Esophagus squamous epithelium (tissue), 5 donors: Measurements from ENCODE around the gene FCGR2B. TPM values are rescaled to one million over a fixed set of nuclear protein-coding genes. Genes with fewer than 3 reads are reported as not detected.
"Not testable (repeated sequence)": the region's sequence is repeated elsewhere in the genome, so short reads cannot be mapped to it uniquely, and the experiment has no call there.

Experiments used
- DNase-seq: peaks from one replicate; lab custom pipeline; 2025; lab: John Stamatoyannopoulos, UW
- H3K27ac ChIP-seq, 4 donors: fragments of 200-600 bp; sonication (generic); one replicate each; pipeline ENCODE4 v1.5.1; 2016 to 2019; ENCODE audit warnings: mild to moderate bottlenecking in 1 of 4
- H3K27me3 ChIP-seq, 4 donors: fragments of 200-600 bp; sonication (generic); 1 replicate in 3 of 4; 2 replicates in 1 of 4; pipeline versions ENCODE4 v1.5.1 to v1.6.0; 2017 to 2021; ENCODE audit warnings: antibody characterized with exemption in 1 of 4
- H3K36me3 ChIP-seq, 3 donors: fragments of 200-600 bp; sonication (generic); one replicate each; pipeline ENCODE4 v1.5.1; 2016 to 2019
- H3K4me1 ChIP-seq, 3 donors: fragments of 200-600 bp; sonication (generic); one replicate each; pipeline ENCODE4 v1.5.1; 2017 to 2019
- H3K4me3 ChIP-seq, 4 donors: fragments of 200-600 bp; sonication (generic); 1 replicate in 3 of 4; 2 replicates in 1 of 4; pipeline ENCODE4 v1.5.1; 2016 to 2019; ENCODE audit warnings: mild to moderate bottlenecking in 2 of 4, moderate library complexity in 1 of 4
- H3K9me3 ChIP-seq, 3 donors: fragments of 200-600 bp; sonication (generic); one replicate each; pipeline ENCODE4 v1.5.1; 2016 to 2019
- POLR2A ChIP-seq, 4 donors: fragments of 450-650 bp; IDR thresholded peaks; one replicate each; pipeline ENCODE4 v1.6.1; 2017; ENCODE audit warnings: antibody characterized with exemption in 4 of 4, mild to moderate bottlenecking in 4 of 4, moderate library complexity in 3 of 4
- WGBS, 2 donors: methylation state at CpG; one replicate each; pipeline ENCODE4 v1.1.5; 2018; 5-methylcytosine and 5-hydroxymethylcytosine counted together
- intact Hi-C: fragments of 100-400 bp; cut with DNase I; formaldehyde crosslinking; loops from one replicate; pipeline ENCODE4 v1.15.0; 2022
- total RNA-seq, 4 donors: library from RNA; depleted of rRNA; stranded (reverse); fragments of >200 nt; gene quantifications; one replicate each; pipeline ENCODE4 v1.1.0, GENCODE V29; 2016
- TF ChIP-seq, protein P1 (sequence below), 6 experiments: fragments of 450-650 bp in 4 of 6; fragments of 200-600 bp in 2 of 6; sonication (generic) in 2 of 6; IDR thresholded peaks; one replicate each; pipeline ENCODE4 v1.5.1; 2016 to 2019; ENCODE audit warnings: antibody characterized with exemption in 6 of 6, mild to moderate bottlenecking in 4 of 6, moderate library complexity in 4 of 6
- donor health status: DM: yes; HTN: yes; CAD: no.

FCGR2B gene
- total RNA-seq, 4 donors from 2014 or later = 1.1 to 25.2 (median 7.4) TPM

DNA sequence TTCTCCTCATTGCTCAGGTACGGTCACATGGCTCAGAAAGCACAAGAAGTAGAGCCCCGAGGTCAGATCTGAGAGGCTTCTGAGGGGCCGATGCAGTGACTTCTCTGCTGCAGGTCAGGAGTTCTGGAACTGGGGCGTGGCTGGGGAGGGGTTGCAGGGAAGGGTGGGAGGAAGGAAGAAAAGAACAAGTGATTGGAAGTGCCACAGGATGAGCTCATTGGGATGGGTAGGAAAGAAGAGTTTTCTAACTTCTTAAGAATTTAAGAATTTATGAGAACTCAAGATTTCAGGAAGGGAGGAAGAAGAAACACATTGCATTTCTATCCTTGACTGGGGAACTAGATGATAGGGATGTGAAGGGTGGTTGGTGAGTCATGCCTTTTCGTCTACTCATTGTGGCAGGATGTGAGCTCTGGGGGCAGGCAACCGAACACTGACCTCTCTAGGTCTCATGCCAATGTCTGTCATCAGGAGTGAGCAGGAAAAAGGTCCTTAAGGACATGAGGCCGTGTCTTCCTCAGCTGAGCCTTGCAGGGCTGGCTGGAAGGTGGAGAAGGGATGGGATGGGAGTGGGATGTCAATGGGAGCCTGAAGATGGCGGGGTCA, 58.9 kb downstream of the FCGR2B start:
- no peak overlapping the region for H3K27ac ChIP-seq
- no peak for TF ChIP-seq POLR2A (IDR thresholded peaks at IDR 0.05)
- TF ChIP-seq, protein P1, sequence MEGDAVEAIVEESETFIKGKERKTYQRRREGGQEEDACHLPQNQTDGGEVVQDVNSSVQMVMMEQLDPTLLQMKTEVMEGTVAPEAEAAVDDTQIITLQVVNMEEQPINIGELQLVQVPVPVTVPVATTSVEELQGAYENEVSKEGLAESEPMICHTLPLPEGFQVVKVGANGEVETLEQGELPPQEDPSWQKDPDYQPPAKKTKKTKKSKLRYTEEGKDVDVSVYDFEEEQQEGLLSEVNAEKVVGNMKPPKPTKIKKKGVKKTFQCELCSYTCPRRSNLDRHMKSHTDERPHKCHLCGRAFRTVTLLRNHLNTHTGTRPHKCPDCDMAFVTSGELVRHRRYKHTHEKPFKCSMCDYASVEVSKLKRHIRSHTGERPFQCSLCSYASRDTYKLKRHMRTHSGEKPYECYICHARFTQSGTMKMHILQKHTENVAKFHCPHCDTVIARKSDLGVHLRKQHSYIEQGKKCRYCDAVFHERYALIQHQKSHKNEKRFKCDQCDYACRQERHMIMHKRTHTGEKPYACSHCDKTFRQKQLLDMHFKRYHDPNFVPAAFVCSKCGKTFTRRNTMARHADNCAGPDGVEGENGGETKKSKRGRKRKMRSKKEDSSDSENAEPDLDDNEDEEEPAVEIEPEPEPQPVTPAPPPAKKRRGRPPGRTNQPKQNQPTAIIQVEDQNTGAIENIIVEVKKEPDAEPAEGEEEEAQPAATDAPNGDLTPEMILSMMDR (IDR thresholded peaks at IDR 0.05) = no peak
- intact Hi-C loops = no loop called here
- H3K4me3 ChIP-seq = no peak overlapping the region
- peaks cover 0 to 24% (median 0%) of the 10 kb centered on the region in 4 donors for H3K27me3 ChIP-seq
- WGBS, 2 donors = 48 to 54% methylated on average over 8 of the region's 8 CpGs
- no peak for DNase-seq
- H3K4me1 ChIP-seq = peaks cover 5 to 15% (median 5%) of the 10 kb centered on the region in 3 donors
- H3K9me3 ChIP-seq = no peaks in the 10 kb centered on the region
- H3K36me3 ChIP-seq = no peaks in the 10 kb centered on the region

DNA sequence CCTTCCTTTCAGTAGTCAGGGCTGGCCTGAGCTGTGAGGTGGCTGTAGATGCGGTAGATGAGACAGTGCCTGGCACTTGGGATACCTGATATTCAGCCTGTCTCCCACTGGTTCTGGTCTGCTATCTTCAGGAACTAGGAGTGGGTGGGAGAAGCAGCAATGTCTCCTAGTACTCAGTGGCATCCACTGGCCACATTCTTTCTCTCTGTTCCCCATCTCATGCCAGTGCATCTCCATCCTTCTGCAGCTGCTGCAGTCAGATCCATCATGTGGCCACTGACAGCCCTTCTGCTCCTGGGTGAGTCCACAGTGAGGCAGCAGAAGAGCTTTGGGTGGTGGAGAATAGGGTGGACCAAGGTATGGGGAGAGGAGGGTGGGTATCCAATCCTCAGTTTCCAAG, 59.5 kb downstream of the FCGR2B start:
- Histone ChIP-seq H3K4me3 (no peak overlapping the region), H3K27ac (no peak overlapping the region), H3K9me3 (no peaks in the 10 kb centered on the region), H3K36me3 (no peaks in the 10 kb centered on the region), H3K27me3 (peaks cover 0 to 24% (median 0%) of the 10 kb centered on the region in 4 donors), H3K4me1 (peaks cover 5 to 19% (median 5%) of the 10 kb centered on the region in 3 donors)
- intact Hi-C loops = no loop called here
- TF ChIP-seq, protein P1 (IDR thresholded peaks at IDR 0.05) = no peak
- no peak for TF ChIP-seq POLR2A (IDR thresholded peaks at IDR 0.05)
- no CpG with 5 or more reads among the region's 1 CpG for WGBS, 2 donors
- no peak for DNase-seq

DNA sequence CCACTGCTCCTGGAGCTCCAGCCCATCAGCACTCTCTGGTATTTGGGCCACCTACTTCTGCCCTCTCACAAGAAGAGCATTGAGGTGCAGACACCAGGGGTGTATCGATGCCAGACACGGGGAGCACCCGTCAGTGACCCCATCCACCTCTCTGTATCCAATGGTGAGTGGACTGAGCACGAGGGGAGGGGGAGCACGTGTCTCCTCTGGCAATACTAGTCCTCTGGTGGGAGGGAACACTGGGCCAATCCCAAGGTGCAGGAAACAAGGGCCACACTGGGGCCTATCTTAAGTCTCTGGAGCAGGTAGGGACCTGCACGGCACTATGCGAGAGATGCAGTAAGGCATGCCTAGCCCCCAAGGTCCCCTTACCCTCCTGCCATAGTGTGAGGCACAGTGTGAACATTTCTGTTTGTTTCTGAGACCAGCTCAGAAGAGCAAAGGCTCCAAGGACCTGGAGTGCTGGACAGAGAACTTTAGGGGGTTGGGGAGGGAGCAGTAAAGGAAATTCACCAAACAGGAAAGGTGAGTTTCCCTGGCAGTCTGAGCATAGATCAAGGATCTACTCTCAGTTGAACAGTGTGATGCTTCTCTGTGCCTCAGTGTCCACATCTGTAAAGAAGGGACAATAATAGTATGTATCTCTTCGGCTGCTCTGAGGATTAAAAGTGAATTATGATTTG, 60.7 kb downstream of the FCGR2B start:
- intact Hi-C loops = no loop called here
- 80 to 93% methylated on average over 1 to 3 of the region's 8 CpGs for WGBS, 2 donors

DNA sequence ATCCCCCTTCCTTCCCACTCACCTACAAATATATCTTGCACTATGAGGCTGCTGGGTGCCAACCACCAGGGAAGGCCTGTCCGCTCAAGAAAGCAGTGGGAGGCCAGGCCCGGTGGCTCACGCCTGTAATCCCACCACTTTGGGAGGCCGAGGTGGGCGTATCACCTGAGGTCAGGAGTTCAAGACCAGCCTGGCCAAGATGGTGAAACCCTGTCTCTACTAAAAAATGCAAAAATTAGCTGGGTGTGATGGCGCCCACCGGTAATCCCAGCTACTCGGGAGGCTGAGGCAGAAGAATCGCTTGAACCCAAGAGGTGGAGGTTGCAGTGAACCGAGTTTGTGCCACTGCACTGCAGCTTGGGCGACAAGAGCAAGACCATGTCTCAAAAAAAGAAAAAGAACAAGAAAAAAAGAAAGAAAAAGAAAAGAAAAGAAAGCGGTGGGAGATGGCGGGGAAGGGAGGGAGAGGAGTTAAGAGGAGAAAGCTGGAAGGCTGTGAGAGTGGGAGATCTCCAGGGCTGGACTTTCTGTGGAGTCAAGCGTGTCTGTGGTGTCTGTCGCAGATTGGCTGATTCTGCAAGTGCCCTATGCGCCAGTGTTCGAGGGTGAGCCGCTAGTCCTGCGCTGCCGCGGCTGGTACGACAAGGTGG, 62.4 kb downstream of the FCGR2B start:
- peaks cover 5 to 28% (median 5%) of the 10 kb centered on the region in 3 donors for H3K4me1 ChIP-seq
- intact Hi-C loops, DNase-seq, H3K9me3 ChIP-seq, H3K36me3 ChIP-seq: not testable (repeated sequence)
- H3K4me3 ChIP-seq = peak overlapping the region; percentile 47 to 86 (median 68)
- H3K27me3 ChIP-seq = peaks cover 0 to 24% (median 0%) of the 10 kb centered on the region in 4 donors
- peak overlapping the region; percentile 74 to 87 (median 82) for H3K27ac ChIP-seq
- 51 to 53% methylated on average over 19 to 22 of the region's 22 CpGs for WGBS, 2 donors

More for the DNA sequence above, 60.7 kb downstream of the FCGR2B start:
- TF ChIP-seq, protein P1 (IDR thresholded peaks at IDR 0.05) = no peak
- TF ChIP-seq POLR2A (IDR thresholded peaks at IDR 0.05) = no peak
- H3K27ac ChIP-seq = no peak overlapping the region
- H3K27me3 ChIP-seq = peaks cover 0 to 24% (median 0%) of the 10 kb centered on the region in 4 donors
- no peak for DNase-seq
- no peak overlapping the region for H3K4me3 ChIP-seq
- peaks cover 5 to 25% (median 5%) of the 10 kb centered on the region in 3 donors for H3K4me1 ChIP-seq
- H3K36me3 ChIP-seq = no peaks in the 10 kb centered on the region
- no peaks in the 10 kb centered on the region for H3K9me3 ChIP-seq

DNA sequence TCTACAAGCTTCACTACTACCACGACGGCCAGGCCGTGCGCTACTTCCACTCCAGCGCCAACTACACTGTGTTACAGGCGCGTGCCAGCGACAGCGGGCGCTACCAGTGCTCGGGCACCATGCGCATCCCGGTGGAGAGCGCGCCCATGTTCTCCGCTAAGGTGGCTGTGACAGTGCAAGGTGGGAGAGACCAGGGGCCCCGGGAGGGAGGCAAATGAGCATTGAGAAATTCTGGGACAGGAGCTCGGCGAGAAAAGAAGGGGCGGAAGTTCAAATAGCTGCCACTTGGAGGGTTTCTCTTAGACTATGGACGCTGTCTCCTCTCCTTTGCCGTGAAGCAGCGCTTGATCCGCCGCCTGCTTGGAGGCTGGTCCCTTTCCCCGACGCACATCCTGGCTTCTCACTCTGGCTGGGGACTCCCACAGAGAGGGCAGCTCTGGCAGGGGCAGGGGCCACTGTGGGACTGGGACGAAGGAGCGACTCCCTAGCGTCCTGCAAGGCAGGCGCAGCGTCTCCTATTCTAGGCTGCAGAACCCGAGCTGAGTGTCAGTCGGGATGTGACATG, 63.0 kb downstream of the FCGR2B start:
- TF ChIP-seq POLR2A (IDR thresholded peaks at IDR 0.05) = no peak
- TF ChIP-seq, protein P1 (IDR thresholded peaks at IDR 0.05) = peak in 4 of 6 experiments; percentile 23 to 45 (median 28)
- Histone ChIP-seq H3K27me3 (peaks cover 0 to 21% (median 0%) of the 10 kb centered on the region in 4 donors), H3K4me1 (peaks cover 5 to 31% (median 5%) of the 10 kb centered on the region in 3 donors), H3K9me3 (no peaks in the 10 kb centered on the region), H3K4me3 (peak overlapping the region; percentile 47 to 86 (median 68)), H3K36me3 (no peaks in the 10 kb centered on the region), H3K27ac (peak overlapping the region; percentile 74 to 87 (median 82))
- WGBS, 2 donors = 0 to 1% methylated on average over 11 to 17 of the region's 34 CpGs
- DNase-seq = no peak
- intact Hi-C loops = no loop called here
